ENCODE measurements around the gene PTHLH. TPM values are rescaled to one million over a fixed set of nuclear protein-coding genes. Genes with fewer than 3 reads are reported as not detected.

PTHLH gene
- total RNA-seq: 1.8 and 11.5 TPM in 2 replicates

DNA sequence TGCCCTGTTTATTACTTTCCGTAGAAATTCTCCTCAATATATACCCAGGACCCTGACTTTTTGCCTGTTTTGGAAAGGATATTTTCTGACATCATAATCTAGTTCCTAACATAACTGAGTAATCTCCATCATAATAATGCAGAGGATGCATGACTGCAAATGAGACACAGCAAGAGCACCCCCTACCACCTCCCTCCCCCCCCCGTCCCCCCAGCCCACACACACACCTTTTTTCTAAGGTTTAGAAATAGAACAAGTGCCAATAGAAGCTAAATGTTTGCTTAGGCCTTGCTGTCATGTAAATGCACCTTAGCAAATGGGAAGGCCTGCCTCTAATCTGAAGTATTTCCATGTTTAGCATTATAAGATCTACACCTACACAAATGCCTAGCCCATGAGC is at the start of gene PTHLH:
PTHLH (minus strand) TSS at position 13 of the 400 bp plus-strand sequence. CDS start 3,239 bp downstream, outside the sequence.

Small RNA genes lying within 50 kb of the gene (small RNA-seq; reads per million reads assigned to genes)
- gene AC008011.1 (ENCODE audit: low replicate concordance): not detected

Other genes starting within 250 kb of the PTHLH start
- gene KLHL42, start 192.5 kb downstream of the PTHLH start, total RNA-seq: 22.5 and 78.5 TPM in 2 replicates
- gene MANSC4, start 192.5 kb downstream of the PTHLH start, total RNA-seq: not detected in 2 replicates
- gene CCDC91, start 217.7 kb upstream of the PTHLH start, total RNA-seq: 23.5 and 34.4 TPM in 2 replicates